NT2/D1 (cell line): Measurements from ENCODE around the gene UBE2K.

Experiments used
- SUZ12 ChIP-seq: IDR thresholded peaks from 2 replicates; pipeline ENCODE4 v1.6.1; 2011; ENCODE audit not compliant: insufficient read length, insufficient read depth; ENCODE audit errors: extremely low read depth
- YY1 ChIP-seq: IDR thresholded peaks from 2 replicates; pipeline ENCODE4 v1.6.1; 2011; ENCODE audit not compliant: insufficient read length, insufficient read depth
- ZNF274 ChIP-seq: IDR thresholded peaks from 2 replicates; pipeline ENCODE4 v1.6.1; 2011; ENCODE audit warnings: mild to moderate bottlenecking, low read depth, low read length

DNA sequence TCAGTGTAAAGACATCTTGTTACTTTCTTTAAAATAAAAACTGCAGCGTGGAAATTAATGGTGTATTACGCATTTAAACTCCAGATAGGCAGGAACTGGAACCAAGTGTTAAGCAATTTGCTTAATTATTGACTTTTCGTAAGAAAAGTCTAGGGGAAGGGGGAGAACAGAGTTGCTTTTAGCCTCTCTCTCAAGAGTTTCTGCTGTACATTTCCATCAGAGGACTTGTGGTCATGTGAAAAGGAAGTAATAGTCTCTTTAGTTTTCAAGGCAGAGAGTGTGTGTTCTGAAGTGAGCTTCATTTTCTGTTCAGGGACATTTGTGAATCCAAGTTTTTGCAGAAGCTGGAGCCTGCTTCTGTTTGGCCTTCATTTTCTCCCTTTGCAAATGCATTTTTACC, 127.2 kb downstream of the UBE2K start:
- TF ChIP-seq SUZ12 (no peak), ZNF274 (no peak), YY1 (no peak)
